HEK293 (cell line): ENCODE measurements around the gene C10orf67.

Experiments
- ZNF114 ChIP-seq: fragments of 450-650 bp; formaldehyde crosslinking; IDR thresholded peaks from 2 replicates; pipeline ENCODE4 v1.5.0; 2017; ENCODE audit warnings: missing biosample characterization, missing genetic modification characterization
- ZNF416 ChIP-seq: fragments of 450-650 bp; formaldehyde crosslinking; IDR thresholded peaks from 2 replicates; pipeline ENCODE4 v1.5.1; 2016; ENCODE audit warnings: missing biosample characterization, missing genetic modification characterization

GRCh38 chr10:23391821-23392220, 47.2 kb upstream of the C10orf67 start:
- TF ChIP-seq ZNF416 (tag by site-specific recombination) (no peak), ZNF114 (no peak)
